GM12891 (cell line): ENCODE data around the gene MAP3K9.

Source experiments
- DNase-seq: peaks from one replicate; pipeline ENCODE4 v3.0.0; 2011; ENCODE audit warnings: low spot score; ENCODE audit not compliant: insufficient read length
- FAIRE-seq: peaks from 2 replicates; lab custom pipeline; 2011; peaks lifted over from hg19 to GRCh38; lab: Jason Lieb, UNC
- PAX5 ChIP-seq: IDR thresholded peaks from 2 replicates; pipeline ENCODE4 v1.6.1; 2011; ENCODE audit warnings: low read length, moderate library complexity, mild to moderate bottlenecking; ENCODE audit not compliant: insufficient read depth, severe bottlenecking
- POLR2A ChIP-seq: IDR thresholded peaks from 2 replicates; pipeline ENCODE4 v1.6.1; 2011; ENCODE audit warnings: low read depth, low read length, control low read depth
- POLR2AphosphoS5 ChIP-seq: IDR thresholded peaks from 2 replicates; pipeline ENCODE4 v1.6.1; 2011; ENCODE audit warnings: low read depth, low read length, control low read depth
- POU2F2 ChIP-seq: IDR thresholded peaks from 2 replicates; pipeline ENCODE4 v1.6.1; 2011; ENCODE audit warnings: low read depth, mild to moderate bottlenecking, control low read depth, low read length, moderate library complexity
- SPI1 ChIP-seq: IDR thresholded peaks from 2 replicates; pipeline ENCODE4 v1.6.1; 2011; ENCODE audit warnings: low read depth, low read length, control low read depth
- TAF1 ChIP-seq: IDR thresholded peaks from 2 replicates; pipeline ENCODE4 v1.6.1; 2011; ENCODE audit warnings: low read depth, low read length, control low read depth

Gene MAP3K9

DNA sequence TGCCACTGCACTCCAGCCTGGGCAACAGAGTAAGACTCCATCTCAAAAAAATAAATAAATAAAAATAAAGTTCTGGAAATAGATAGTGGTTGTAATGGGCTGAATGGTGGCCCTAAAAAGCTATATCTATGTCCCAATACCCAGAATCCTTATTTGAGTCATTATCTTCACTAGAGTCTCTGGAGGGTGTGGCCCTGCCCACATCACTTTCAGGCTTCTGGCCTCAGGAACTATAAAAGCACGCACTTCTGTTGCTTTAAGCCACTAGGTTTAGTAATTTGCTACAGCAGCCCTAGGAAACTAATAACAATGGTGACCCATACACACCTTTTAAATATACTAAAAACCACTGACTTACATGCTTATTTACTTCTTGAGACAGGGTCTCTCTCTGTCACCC, 49.9 kb downstream of the MAP3K9 start:
- DNase-seq (no peak), FAIRE-seq (no peak)
- TF ChIP-seq POU2F2 (no peak), SPI1 (no peak), TAF1 (no peak), PAX5 (no peak), POLR2AphosphoS5 (no peak), POLR2A (no peak)

DNA sequence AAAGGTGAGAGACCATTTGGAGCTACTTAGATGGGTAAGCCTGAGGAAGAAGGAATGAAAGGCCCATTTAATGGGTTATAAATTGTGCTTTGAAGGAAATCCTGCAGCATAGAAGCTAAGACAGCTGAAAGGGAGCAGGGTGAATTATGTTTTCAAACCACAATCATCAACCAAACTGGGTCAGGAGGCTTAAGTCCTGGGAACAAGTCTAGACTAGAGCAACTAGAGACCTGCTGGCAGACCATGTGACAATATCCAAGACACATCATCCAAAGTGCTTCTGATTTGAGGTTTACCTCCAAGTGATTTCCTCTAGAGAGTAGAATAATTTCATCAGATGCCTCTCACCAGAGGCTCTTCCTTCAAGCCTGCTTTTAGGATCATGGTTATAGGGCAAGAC, 53.7 kb downstream of the MAP3K9 start:
- DNase-seq (no peak), FAIRE-seq (no peak)
- TF ChIP-seq POLR2AphosphoS5, result no peak
- no peak for TF ChIP-seq POLR2A

DNA sequence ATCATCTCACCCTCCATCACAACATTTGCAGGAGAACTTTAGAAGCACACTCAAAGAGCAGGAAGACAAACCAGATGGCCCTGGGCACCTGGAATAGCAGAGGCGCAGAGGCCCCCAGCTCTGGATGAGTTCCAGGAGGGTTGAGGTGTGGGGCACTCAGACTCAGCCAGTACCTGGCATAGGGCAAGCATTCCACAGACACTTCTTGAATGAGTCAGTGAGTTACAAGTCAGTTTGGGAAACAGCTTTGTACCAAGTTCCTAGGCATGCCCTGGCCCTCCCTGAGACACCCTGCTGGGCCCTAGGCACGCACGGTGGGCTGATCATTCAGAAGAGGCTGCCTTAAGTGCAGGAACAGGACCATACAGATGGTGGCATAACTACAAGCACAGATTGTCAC, 54.3 kb downstream of the MAP3K9 start:
- TF ChIP-seq PAX5, result no peak
- TF ChIP-seq SPI1, result no peak
- no peak for TF ChIP-seq POLR2A
- no peak for TF ChIP-seq POU2F2
- no peak for TF ChIP-seq TAF1
- no peak for FAIRE-seq
- no peak for DNase-seq

GRCh38 chr14:70753518-70753953, 55.8 kb downstream of the MAP3K9 start:
- DNase-seq, result no peak
- TF ChIP-seq POLR2A, result no peak
- TF ChIP-seq POLR2AphosphoS5, result no peak
- TF ChIP-seq TAF1, result no peak
- no peak for TF ChIP-seq PAX5
- TF ChIP-seq POU2F2, result no peak
- no peak for TF ChIP-seq SPI1
- FAIRE-seq, result no peak

DNA sequence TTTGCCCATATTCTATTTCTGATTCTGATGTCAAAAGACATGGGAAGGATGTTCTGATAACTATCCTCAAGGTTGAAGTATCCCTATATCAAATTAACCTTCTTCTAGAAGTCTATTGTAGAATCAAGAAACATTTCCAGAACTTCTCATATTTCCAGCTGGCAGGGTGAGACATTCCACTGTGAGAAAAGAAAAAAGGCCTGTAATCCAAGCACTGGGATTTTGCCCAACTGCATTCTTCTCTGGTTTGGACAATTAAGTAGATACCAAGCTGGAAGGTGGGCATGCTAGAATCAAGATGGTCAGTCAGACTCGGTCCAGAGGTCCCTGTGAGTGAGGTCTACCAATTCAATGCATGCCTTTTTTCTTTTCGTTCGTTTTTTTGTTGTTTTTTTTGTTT, 60.9 kb downstream of the MAP3K9 start:
- DNase-seq (no peak), FAIRE-seq (no peak)
- no peak for TF ChIP-seq POLR2AphosphoS5
- no peak for TF ChIP-seq POU2F2
- no peak for TF ChIP-seq TAF1
- TF ChIP-seq POLR2A, result no peak
- TF ChIP-seq SPI1, result no peak
- TF ChIP-seq PAX5, result no peak

GRCh38 chr14:70744641-70745040, 64.7 kb downstream of the MAP3K9 start:
- no peak for TF ChIP-seq POLR2AphosphoS5
- TF ChIP-seq POLR2A, result no peak
- no peak for TF ChIP-seq SPI1
- no peak for TF ChIP-seq TAF1
- TF ChIP-seq PAX5, result no peak
- TF ChIP-seq POU2F2, result no peak
- no peak for FAIRE-seq
- no peak for DNase-seq

DNA sequence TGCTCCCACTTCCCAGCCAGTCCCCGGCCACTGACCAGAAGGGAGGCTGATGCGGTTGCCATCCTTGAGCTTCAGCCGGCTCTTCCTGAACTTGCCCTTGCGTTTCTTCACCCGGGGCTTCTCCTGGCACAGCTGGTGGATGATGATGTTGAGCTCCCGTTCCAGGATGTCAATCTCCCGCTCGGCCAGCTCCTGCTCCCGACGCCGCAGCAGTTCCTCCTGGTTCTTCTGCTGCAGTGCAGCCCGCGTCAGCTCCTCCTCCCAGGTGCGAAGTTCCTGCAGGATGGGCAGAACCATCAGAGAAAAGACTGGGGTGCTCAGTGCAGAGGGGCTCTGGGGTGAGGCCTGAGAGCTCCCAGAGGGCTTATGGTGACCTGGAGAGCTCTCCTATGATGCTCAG, 67.0 kb downstream of the MAP3K9 start:
- TF ChIP-seq TAF1 (no peak), POLR2A (no peak), POU2F2 (no peak), SPI1 (no peak), PAX5 (no peak), POLR2AphosphoS5 (no peak)
- no peak for DNase-seq
- FAIRE-seq, result no peak

- TF ChIP-seq TAF1 (no peak), POU2F2 (no peak), SPI1 (no peak), POLR2AphosphoS5 (no peak), PAX5 (no peak), POLR2A (no peak)
- DNase-seq (no peak), FAIRE-seq (no peak)
These were observed 67.8 kb downstream of the MAP3K9 start for GRCh38 chr14:70741482-70741881.

DNA sequence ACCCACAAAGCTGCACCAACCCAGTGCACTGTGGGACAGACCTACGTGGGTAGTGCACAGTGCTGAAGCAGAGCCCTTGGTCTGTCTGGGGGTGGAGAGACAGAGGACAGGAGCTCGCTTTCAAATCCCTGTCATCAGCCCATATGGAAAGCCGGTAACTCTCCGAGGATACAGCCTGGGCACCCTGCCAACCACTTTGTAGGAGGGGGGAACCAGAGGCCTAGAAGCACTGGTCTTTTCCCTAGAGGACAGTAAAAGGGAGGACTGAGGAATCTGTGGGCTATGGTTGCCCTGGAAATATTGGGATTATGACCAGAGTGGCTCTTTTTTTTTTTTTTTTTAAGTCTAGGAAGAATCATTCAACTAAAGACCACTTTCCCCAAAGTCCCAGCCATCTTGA, 74.3 kb downstream of the MAP3K9 start:
- no peak for DNase-seq
- FAIRE-seq, result no peak
- TF ChIP-seq SPI1 (no peak), PAX5 (no peak), TAF1 (no peak), POU2F2 (no peak), POLR2A (no peak), POLR2AphosphoS5 (no peak)

DNA sequence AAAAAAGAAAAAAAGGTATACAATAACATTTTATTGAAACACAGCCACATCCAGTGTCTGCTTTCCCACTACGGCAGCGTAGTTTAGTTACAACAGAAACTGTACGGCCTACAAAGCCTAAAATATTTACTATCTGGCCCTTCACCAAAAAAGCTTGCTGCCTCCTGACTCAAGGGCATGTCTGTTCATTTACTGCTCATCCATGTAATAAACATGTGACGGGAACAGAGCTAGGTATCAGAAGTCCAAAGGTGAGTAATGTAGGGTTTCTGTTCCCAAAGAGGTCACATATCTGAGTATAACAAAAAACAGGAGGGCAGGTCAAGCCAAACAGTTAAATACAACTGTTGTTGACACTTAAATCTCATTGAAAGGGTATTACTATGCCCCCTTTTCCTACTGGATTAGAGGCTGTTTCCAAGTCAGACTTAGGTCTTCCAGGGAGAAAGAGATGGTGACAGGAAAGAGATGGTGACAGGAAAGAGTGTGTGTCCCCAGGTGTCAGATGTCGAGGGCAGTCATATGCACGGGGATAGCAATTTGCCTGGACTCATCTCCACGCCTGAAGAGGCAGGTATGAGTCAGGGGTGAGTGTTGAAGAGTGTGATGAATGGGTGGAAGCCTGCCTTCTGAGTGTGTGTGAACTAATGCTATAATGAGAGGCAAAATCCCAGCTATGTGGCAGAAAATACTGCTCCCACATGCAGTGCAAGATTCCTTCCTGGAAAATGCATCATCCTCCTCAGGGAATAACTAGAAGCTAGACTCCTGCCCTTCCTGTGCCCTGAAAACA, 77.7 kb downstream of the MAP3K9 start:
- FAIRE-seq (no peak), DNase-seq (no peak)
- TF ChIP-seq POU2F2 (no peak), POLR2A (no peak), POLR2AphosphoS5 (no peak), PAX5 (no peak), TAF1 (no peak), SPI1 (no peak)
